ENCODE measurements around the gene TTF1.
A peak's percentile ranks its signal among the peaks of the same experiment; 100 is the strongest.

The TTF1 gene

DNA sequence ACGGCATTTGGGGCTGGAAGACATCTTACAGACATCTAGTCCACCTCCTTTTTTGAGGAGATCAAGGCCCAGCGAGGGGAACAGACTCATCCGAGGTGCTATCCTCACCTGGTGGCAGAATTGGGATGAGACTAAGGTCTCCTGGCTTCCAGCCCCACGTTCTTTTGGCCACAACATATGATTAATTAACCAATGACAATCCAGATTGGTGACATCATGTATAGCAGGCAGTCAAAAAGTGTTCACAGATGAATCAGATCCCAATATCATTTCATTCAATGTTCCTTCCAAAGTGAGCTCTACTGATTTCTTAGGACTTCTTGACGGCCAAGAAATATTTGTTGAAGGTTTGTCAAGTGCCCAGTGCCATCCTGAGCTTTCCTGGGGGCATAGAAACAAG is 7.3 kb upstream of the TTF1 start:
- Histone ChIP-seq H3K9ac (ENCODE audit: low read depth, low read length) (no peak overlapping the region), H3K9me3 (ENCODE audit: control insufficient read depth, insufficient read depth, low read length) (no peaks in the 10 kb centered on the region), H3K4me3 (ENCODE audit: low read depth, low read length) (no peak overlapping the region), H3K27me3 (ENCODE audit: control insufficient read depth, insufficient read depth, low read length) (peaks cover 17% of the 10 kb centered on the region), H3K27ac (ENCODE audit: low read depth, low read length) (no peak overlapping the region), H3K4me1 (ENCODE audit: control insufficient read depth, insufficient read depth, low read length) (peaks cover 18% of the 10 kb centered on the region), H3K36me3 (ENCODE audit: control insufficient read depth, insufficient read depth, low read length) (no peaks in the 10 kb centered on the region)

GRCh38 chr9:132412089-132412488 is 5.4 kb upstream of the TTF1 start:
- Histone ChIP-seq H3K27ac (ENCODE audit: low read depth, low read length) (no peak overlapping the region), H3K36me3 (ENCODE audit: control insufficient read depth, insufficient read depth, low read length) (no peaks in the 10 kb centered on the region), H3K4me1 (ENCODE audit: control insufficient read depth, insufficient read depth, low read length) (peaks cover 20% of the 10 kb centered on the region), H3K27me3 (ENCODE audit: control insufficient read depth, insufficient read depth, low read length) (peaks cover 23% of the 10 kb centered on the region), H3K9me3 (ENCODE audit: control insufficient read depth, insufficient read depth, low read length) (no peaks in the 10 kb centered on the region), H3K4me3 (ENCODE audit: low read depth, low read length) (no peak overlapping the region), H3K9ac (ENCODE audit: low read depth, low read length) (no peak overlapping the region)

GRCh38 chr9:132411091-132411508 is 4.5 kb upstream of the TTF1 start:
- Histone ChIP-seq H3K27me3 (ENCODE audit: control insufficient read depth, insufficient read depth, low read length) (peaks cover 23% of the 10 kb centered on the region), H3K4me1 (ENCODE audit: control insufficient read depth, insufficient read depth, low read length) (peaks cover 24% of the 10 kb centered on the region), H3K9me3 (ENCODE audit: control insufficient read depth, insufficient read depth, low read length) (no peaks in the 10 kb centered on the region), H3K9ac (ENCODE audit: low read depth, low read length) (no peak overlapping the region), H3K4me3 (ENCODE audit: low read depth, low read length) (peak overlapping the region; percentile 75), H3K36me3 (ENCODE audit: control insufficient read depth, insufficient read depth, low read length) (no peaks in the 10 kb centered on the region), H3K27ac (ENCODE audit: low read depth, low read length) (peak overlapping the region; percentile 8)

- H3K4me1 ChIP-seq (ENCODE audit: control insufficient read depth, insufficient read depth, low read length) = peaks cover 23% of the 10 kb centered on the region
- no peak overlapping the region for H3K27ac ChIP-seq (ENCODE audit: low read depth, low read length)
- no peak overlapping the region for H3K9ac ChIP-seq (ENCODE audit: low read depth, low read length)
- peak overlapping the region; percentile 75 for H3K4me3 ChIP-seq (ENCODE audit: low read depth, low read length)
- H3K36me3 ChIP-seq (ENCODE audit: control insufficient read depth, insufficient read depth, low read length) = no peaks in the 10 kb centered on the region
- H3K27me3 ChIP-seq (ENCODE audit: control insufficient read depth, insufficient read depth, low read length) = peaks cover 23% of the 10 kb centered on the region
- no peaks in the 10 kb centered on the region for H3K9me3 ChIP-seq (ENCODE audit: control insufficient read depth, insufficient read depth, low read length)
Observed at GRCh38 chr9:132410642-132411041, 4.0 kb upstream of the TTF1 start.

GRCh38 chr9:132409828-132410528 is 3.3 kb upstream of the TTF1 start, which contains the start of gene CFAP77:
Gene CFAP77, plus strand, starts transcription at chr9:132410211. Its CDS starts 61 bp downstream, at chr9:132410272.
- no peaks in the 10 kb centered on the region for H3K9me3 ChIP-seq (ENCODE audit: control insufficient read depth, insufficient read depth, low read length)
- H3K4me3 ChIP-seq (ENCODE audit: low read depth, low read length) = peak within 1 kb of the TSS; percentile 75
- H3K27me3 ChIP-seq (ENCODE audit: control insufficient read depth, insufficient read depth, low read length) = peaks cover 23% of the 10 kb centered on the region
- peak within 1 kb of the TSS; percentile 57 for H3K27ac ChIP-seq (ENCODE audit: low read depth, low read length)
- peak within 1 kb of the TSS; percentile 93 for H3K9ac ChIP-seq (ENCODE audit: low read depth, low read length)
- peaks cover 19% of the 10 kb centered on the region for H3K4me1 ChIP-seq (ENCODE audit: control insufficient read depth, insufficient read depth, low read length)
- no peaks in the 10 kb centered on the region for H3K36me3 ChIP-seq (ENCODE audit: control insufficient read depth, insufficient read depth, low read length)

DNA sequence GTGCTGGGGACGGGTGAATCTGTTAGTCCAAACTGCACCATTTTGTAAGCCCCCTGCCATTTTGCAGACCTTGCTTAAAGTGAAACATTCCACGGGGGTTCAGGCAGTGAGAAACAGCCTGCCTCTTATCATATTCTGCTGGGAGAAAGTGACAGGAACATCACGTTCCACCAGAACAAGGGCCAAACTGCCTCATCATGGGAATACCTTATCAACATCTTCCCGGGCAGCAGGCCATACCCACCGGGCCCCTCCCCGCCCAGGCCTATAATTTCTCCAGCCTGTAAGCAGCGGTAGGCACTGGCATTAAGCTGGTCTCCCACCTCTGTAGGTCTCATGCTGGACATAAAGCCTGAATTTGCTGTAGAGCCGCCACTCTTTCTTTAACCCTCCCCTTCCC is 1.9 kb upstream of the TTF1 start:
- H3K27me3 ChIP-seq (ENCODE audit: control insufficient read depth, insufficient read depth, low read length) = peaks cover 23% of the 10 kb centered on the region
- H3K4me3 ChIP-seq (ENCODE audit: low read depth, low read length) = no peak overlapping the region
- no peaks in the 10 kb centered on the region for H3K9me3 ChIP-seq (ENCODE audit: control insufficient read depth, insufficient read depth, low read length)
- H3K4me1 ChIP-seq (ENCODE audit: control insufficient read depth, insufficient read depth, low read length) = peaks cover 15% of the 10 kb centered on the region
- H3K9ac ChIP-seq (ENCODE audit: low read depth, low read length) = no peak overlapping the region
- H3K27ac ChIP-seq (ENCODE audit: low read depth, low read length) = no peak overlapping the region
- H3K36me3 ChIP-seq (ENCODE audit: control insufficient read depth, insufficient read depth, low read length) = peaks cover 4% of the 10 kb centered on the region; the same call in 1 of the 2 replicates

DNA sequence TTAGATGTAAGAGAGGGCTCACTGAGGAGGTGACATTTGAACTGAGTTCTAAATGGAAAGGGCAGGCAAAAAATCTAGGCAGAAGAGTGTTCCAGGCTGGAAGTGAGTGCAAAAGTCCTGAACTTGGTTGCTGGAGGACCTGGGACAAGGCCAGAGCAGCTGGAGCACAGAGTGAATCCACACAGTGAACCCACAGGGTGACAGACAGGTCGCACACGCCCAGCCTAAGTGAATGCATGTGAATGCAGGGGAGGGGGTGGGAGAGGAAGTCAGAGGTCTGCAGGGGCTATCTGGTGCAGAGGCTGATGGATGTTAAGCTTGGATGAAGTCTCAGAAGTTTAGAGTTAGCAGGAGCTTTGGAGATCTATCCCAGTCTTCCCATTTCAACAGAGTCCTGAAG is 556 bp upstream of the TTF1 start:
- no peaks in the 10 kb centered on the region for H3K9me3 ChIP-seq (ENCODE audit: control insufficient read depth, insufficient read depth, low read length)
- peaks cover 15% of the 10 kb centered on the region for H3K4me1 ChIP-seq (ENCODE audit: control insufficient read depth, insufficient read depth, low read length)
- peak overlapping the region; percentile 46 for H3K27ac ChIP-seq (ENCODE audit: low read depth, low read length)
- no peak overlapping the region for H3K9ac ChIP-seq (ENCODE audit: low read depth, low read length)
- peaks cover 23% of the 10 kb centered on the region for H3K27me3 ChIP-seq (ENCODE audit: control insufficient read depth, insufficient read depth, low read length)
- H3K4me3 ChIP-seq (ENCODE audit: low read depth, low read length) = peak overlapping the region; percentile 96
- peaks cover 15% of the 10 kb centered on the region for H3K36me3 ChIP-seq (ENCODE audit: control insufficient read depth, insufficient read depth, low read length)

DNA sequence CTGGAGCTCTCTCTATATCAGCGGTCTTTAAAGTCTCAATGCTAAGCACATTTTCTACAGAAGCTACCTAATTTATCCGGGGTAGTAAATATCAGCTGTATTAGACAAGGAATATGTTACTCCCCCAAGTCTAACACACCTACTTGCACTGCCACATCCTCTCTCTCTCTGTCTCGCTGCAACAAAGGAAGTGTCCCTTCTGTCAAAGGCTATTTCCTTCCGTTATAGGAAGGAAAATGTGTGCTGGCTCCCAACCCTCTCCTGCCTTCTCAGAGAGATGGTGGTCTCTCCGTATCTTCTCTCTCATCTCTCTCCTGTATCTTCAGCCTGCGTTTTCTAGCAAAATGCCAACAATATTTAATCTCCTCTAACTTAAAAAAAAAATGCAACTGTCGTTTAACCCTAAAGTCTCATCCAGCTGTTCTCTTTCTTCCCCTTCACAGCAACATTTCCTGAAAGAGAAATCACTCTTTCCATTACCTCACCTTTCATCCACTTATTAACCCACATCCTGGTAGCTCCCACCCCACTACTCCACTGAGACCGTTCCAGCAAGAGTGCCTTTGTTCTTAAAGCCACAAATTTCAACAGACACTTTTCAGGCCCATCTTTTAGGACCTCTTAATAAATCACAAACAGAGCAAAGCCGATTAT is 2.3 kb downstream of the TTF1 start:
- H3K9me3 ChIP-seq (ENCODE audit: control insufficient read depth, insufficient read depth, low read length) = no peaks in the 10 kb centered on the region
- H3K27me3 ChIP-seq (ENCODE audit: control insufficient read depth, insufficient read depth, low read length) = peaks cover 10% of the 10 kb centered on the region
- H3K4me1 ChIP-seq (ENCODE audit: control insufficient read depth, insufficient read depth, low read length) = peaks cover 6% of the 10 kb centered on the region
- no peak overlapping the region for H3K9ac ChIP-seq (ENCODE audit: low read depth, low read length)
- H3K27ac ChIP-seq (ENCODE audit: low read depth, low read length) = no peak overlapping the region
- no peak overlapping the region for H3K4me3 ChIP-seq (ENCODE audit: low read depth, low read length)
- peaks cover 41% of the 10 kb centered on the region for H3K36me3 ChIP-seq (ENCODE audit: control insufficient read depth, insufficient read depth, low read length)

- Histone ChIP-seq H3K4me1 (ENCODE audit: control insufficient read depth, insufficient read depth, low read length) (peaks cover 1% of the 10 kb centered on the region; the same call in 1 of the 2 replicates), H3K36me3 (ENCODE audit: control insufficient read depth, insufficient read depth, low read length) (peaks cover 65% of the 10 kb centered on the region), H3K9ac (ENCODE audit: low read depth, low read length) (no peak overlapping the region), H3K27ac (ENCODE audit: low read depth, low read length) (no peak overlapping the region), H3K9me3 (ENCODE audit: control insufficient read depth, insufficient read depth, low read length) (no peaks in the 10 kb centered on the region), H3K27me3 (ENCODE audit: control insufficient read depth, insufficient read depth, low read length) (no peaks in the 10 kb centered on the region), H3K4me3 (ENCODE audit: low read depth, low read length) (no peak overlapping the region)
Observed at GRCh38 chr9:132401824-132402223, 4.8 kb downstream of the TTF1 start.

DNA sequence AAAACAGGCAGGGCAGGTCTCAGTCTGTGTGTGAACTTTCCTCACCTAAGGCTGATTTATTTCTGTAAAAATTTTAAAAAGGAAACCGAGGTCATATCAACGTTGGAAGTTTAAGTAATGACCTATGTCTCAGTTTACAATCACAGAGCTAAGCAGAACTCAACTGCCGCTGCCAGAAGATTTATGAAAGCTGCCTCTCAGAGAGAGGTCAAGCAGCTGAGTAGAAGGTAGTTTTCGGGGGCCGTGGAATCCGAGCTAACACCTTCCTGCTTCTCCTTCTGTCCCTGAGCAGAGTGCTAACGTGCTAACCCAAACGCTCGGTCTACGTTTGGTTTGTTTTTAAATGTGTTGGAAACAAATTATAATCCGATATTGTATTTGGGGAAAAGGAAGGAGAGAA is 11.1 kb downstream of the TTF1 start:
- H3K9ac ChIP-seq (ENCODE audit: low read depth, low read length) = no peak overlapping the region
- no peaks in the 10 kb centered on the region for H3K27me3 ChIP-seq (ENCODE audit: control insufficient read depth, insufficient read depth, low read length)
- H3K9me3 ChIP-seq (ENCODE audit: control insufficient read depth, insufficient read depth, low read length) = no peaks in the 10 kb centered on the region
- H3K4me3 ChIP-seq (ENCODE audit: low read depth, low read length) = no peak overlapping the region
- no peaks in the 10 kb centered on the region for H3K4me1 ChIP-seq (ENCODE audit: control insufficient read depth, insufficient read depth, low read length)
- H3K36me3 ChIP-seq (ENCODE audit: control insufficient read depth, insufficient read depth, low read length) = peaks cover 92% of the 10 kb centered on the region
- H3K27ac ChIP-seq (ENCODE audit: low read depth, low read length) = no peak overlapping the region

DNA sequence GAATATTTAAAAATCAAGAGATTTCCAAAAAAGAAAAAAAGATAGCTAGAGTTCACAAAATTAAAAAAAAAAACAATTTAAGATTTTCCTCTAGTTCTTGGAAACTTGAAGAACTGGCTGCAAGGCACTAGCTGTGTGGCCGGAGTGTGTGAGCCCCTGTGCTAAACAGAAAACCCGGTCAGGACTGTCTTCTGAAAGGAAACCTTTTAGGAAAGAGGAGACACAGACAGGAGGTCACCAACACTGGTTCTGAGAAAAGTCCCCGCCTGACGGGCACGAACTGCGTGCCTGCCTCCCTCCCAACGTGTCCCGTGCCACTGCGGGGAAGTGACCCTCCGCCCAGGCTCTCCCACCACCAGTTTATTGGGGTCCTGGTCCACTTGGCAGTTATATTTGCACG is 15.2 kb downstream of the TTF1 start:
- no peaks in the 10 kb centered on the region for H3K9me3 ChIP-seq (ENCODE audit: control insufficient read depth, insufficient read depth, low read length)
- H3K4me1 ChIP-seq (ENCODE audit: control insufficient read depth, insufficient read depth, low read length) = no peaks in the 10 kb centered on the region
- no peaks in the 10 kb centered on the region for H3K27me3 ChIP-seq (ENCODE audit: control insufficient read depth, insufficient read depth, low read length)
- H3K27ac ChIP-seq (ENCODE audit: low read depth, low read length) = no peak overlapping the region
- peaks cover 93% of the 10 kb centered on the region for H3K36me3 ChIP-seq (ENCODE audit: control insufficient read depth, insufficient read depth, low read length)
- H3K9ac ChIP-seq (ENCODE audit: low read depth, low read length) = no peak overlapping the region
- no peak overlapping the region for H3K4me3 ChIP-seq (ENCODE audit: low read depth, low read length)

Data from HUES48 (cell line).